H4 (cell line): ENCODE data around the gene CCDC175. TPM values are rescaled to one million over a fixed set of nuclear protein-coding genes. Genes with fewer than 3 reads are reported as not detected.

Source experiments
- DNase-seq: peaks from one replicate; pipeline ENCODE4 v3.0.0-alpha.2; 2015; ENCODE audit warnings: low spot score
- total RNA-seq: library from RNA; depleted of rRNA; stranded (reverse); fragments of >200 nt; shearing (Covaris generic); gene quantifications from 2 replicates; pipeline ENCODE4 v1.2.3, GENCODE V29; 2014; rRNA removed

Gene CCDC175
- total RNA-seq, result not detected in 2 replicates

GRCh38 chr14:59576332-59577294 is at the start of gene CCDC175:
CCDC175 (minus strand) TSS chr14:59576812; CDS start chr14:59576775, 37 bp downstream.
- DNase-seq, result peak; percentile 59

DNA sequence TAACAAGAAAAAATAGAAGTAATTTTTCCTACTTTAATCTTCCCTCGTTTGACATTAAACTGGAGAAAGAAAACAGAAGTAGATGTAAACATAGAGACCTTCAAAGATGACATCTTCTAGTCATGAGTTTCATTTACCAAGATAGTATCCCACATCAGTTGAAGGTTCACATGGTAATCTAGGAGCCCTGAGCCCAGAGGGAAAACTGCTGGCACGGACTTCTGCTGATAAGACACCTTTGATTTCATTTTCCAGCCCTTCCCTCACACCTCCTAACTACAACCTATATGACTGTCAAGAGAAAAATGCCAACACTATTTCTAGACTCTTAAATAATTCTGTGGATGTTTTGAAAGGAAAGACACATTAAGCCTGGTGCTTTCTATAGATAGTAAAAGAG is 46.0 kb upstream of the CCDC175 start:
- no peak for DNase-seq

- no peak for DNase-seq
Measured at GRCh38 chr14:59619061-59619460, 42.4 kb upstream of the CCDC175 start.

DNA sequence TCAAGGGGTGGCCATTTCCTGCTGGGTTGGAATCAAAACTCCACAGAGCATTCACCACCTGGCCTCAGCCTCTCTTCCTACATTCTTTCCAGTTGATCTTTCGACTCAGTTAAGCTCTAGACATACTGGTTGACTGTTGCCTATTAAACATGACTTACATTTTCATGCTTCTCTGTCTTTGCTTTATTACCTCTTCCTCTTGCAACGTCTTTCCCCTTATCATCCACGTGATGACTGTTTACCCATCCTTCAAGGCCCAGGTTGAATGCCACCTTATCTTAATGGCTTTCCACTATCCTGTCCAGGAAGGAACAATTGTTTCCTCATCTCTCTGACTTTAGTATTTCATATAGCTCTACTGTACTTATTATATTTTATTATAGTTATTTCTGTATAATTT is 24.4 kb upstream of the CCDC175 start:
- no peak for DNase-seq

DNA sequence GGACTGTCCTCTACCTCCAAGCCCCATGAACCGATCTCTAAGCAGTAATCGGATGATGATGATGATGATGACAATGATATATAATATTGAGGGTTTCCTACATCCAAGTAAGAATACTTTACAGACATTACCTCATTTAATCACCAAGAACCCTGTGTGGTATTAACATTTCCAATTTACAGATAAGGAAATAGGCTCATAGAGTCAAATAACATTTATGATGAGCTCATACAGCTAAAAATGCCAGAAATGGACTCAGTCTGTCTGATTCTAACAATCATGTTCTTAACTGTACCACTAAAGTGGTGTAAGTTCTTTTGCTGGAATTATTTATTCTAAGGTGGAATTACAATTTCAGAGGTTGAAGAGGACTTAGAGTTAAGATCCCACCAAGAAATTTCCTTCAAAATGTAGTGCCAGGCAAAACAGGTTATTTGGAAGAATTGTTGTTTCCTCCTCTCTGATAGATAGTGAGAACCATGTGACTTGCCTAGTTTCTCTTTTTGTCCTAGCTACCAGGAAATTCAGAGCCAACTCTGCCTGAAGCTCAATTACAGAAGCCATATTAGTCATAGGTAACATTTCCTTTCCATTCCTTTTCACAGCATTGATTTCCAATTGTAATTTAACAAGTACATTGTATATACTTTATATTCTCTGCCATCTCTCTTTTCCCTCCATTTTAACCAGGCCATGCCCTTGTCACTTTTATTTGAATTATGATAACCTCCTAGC is 23.8 kb upstream of the CCDC175 start:
- no peak for DNase-seq

GRCh38 chr14:59595071-59595470 is 18.5 kb upstream of the CCDC175 start:
- no peak for DNase-seq

DNA sequence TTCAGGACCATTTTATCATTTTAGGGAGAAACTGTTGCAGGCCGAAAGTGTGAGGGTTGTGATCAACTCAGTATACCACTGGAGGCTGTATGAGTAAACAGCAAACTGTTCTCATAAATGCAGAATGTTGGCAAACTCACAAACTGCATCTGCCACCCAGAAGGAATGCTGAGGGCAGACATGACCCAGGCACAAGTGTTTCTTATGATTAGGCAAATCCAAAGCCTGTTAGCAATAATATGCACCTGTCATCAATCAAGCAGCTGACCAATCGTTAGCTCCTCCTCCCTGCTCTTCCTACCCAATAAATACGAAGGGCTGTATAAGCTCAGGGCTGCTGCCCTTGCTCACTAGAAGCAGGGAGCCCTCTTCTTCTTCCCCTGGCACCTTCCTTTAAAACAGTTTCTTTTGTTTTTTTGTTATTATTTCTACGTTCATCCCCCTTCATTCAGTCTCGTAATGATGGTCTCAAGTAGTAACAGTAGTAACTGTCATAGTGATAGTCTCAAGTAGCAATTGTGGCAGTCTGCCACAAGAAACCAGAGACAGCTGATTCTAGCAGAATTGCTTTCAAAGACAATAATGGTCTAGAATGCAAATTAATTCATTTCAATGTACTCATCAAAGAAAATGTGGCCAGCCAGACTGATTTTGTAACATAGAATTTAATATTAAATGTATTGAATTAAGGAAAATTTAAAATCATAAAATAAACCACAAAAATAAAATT is 15.2 kb upstream of the CCDC175 start:
- DNase-seq, result no peak

GRCh38 chr14:59588101-59588500 is 11.5 kb upstream of the CCDC175 start:
- DNase-seq, result no peak

DNA sequence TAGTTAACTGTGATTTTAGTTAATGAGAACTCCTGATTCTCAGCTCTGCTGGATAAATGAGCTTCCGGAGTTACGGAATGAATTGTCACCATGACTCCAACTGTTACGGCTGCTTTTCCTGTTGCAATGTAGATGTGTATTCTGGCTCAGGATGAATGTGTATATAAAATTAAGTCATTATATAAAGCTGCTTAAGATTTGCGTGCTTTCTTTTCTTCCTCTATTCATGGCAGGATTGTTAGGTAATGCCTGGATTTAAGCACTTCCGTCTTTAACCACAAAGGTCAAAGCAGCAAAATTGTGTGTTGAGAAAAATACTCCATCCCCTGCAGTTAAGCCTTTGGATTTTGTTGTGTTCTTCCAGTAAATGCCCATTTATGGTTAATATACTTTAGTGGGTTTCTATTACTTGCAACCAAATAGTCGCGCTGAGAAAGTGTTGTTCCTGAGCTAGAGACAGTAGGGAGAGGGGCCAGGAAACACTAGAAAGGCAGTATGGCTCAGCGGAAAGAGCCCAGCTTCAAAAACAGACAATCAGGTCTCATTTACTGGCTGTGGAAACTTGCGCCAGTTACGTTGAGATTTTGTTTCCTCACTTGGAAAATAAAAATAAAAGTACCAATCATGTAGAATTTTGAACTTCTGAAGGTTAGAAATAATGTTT is 9.4 kb upstream of the CCDC175 start:
- peak; percentile 95 for DNase-seq

- peak; percentile 43 for DNase-seq
Measured at GRCh38 chr14:59583755-59584154, 7.1 kb upstream of the CCDC175 start.

DNA sequence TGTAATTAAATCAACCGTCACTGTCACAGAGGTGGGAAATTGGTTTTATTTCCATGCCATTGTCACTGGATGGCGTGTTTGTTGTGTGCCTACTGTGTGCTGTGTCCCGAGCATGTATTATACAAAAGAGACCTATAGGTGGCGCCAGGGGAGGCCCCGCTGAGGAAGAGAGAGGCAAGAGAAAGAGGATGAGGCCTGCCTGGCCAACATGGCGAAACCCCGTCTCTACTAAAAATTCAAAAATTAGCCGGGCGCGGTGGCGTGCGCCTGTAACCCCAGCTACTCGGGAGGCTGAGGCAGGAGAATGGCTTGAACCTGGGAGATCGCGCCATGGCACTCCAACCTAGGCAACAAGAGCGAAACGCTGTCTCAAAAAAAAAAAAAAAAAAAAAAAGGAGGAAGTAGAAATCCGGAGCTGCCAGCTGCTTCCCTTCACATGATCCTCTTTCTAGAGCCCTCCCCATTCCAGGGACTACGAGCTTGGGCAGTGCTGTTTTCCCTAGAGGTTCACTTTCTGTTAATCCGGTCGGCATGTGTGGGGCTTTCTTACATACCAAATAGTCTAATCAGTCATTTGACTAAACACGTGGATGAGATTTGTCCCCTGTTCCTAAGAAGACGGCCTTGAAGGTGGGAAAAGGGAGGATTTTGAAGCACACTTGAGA is 6.4 kb upstream of the CCDC175 start:
- no peak for DNase-seq

DNA sequence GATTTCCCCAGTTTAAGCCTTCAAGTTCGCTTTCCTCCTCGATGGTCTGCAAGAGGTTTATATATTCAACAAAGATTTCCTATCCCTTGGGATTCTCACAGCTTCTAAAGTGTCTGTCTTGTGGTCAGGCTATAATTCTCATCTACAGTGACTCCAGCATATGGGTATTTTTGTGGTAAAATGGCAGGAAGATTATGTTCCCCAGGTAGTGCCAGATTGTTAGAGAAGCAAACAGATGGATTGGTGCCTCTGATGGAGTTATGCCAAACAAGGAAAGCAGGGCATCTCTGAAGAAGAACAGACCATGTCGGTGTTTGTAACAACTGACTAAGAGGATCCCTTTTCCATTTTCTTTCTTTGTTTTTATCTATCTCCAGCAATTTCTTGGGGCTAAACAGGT is 5.5 kb upstream of the CCDC175 start:
- no peak for DNase-seq

GRCh38 chr14:59580911-59581310 is 4.3 kb upstream of the CCDC175 start:
- DNase-seq, result no peak

DNA sequence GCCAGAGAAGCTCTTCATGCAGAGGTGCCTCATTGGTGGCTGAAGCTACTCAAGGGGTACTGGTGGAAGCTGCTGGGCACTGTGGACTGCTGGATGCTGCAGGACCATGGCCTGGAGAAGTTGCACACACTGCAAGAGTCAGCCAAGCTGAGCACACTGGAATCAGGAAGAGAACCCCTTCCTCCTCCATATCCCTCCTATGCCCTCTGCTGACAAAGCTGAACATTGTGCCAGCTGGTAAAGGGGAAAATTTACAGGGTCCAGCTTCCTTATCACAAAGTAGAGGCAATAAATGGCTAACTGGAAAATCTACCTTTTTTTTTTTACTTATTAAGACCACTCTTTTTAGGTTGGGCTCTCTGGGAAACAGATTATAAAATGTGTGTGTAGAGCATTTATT is 6.5 kb downstream of the CCDC175 start:
- no peak for DNase-seq

- DNase-seq, result no peak
Measured at GRCh38 chr14:59566725-59567124, 9.9 kb downstream of the CCDC175 start.

DNA sequence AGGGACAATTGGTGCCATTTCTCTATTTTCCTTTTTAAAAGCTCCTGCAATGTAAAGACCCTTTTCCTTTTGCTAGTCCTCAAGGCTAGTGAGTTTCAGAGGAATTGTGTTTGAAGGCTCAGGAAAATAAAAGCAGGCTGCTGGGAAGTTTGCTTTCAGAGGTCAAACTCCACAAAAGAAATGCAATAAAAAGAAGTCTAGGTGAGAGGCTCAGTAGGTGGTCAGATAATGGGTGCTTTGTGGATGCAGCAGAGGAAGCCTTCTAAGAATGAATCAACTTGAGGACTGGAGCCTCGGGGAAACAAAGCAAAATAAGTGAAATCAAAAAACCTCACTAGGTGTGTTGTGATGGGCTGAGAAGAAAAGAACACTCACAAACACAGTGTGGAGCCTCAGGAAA is 10.3 kb downstream of the CCDC175 start:
- DNase-seq, result no peak

GRCh38 chr14:59565087-59565486 is 11.5 kb downstream of the CCDC175 start:
- DNase-seq, result no peak

- no peak for DNase-seq
Measured at GRCh38 chr14:59564366-59564765, 12.2 kb downstream of the CCDC175 start.

DNA sequence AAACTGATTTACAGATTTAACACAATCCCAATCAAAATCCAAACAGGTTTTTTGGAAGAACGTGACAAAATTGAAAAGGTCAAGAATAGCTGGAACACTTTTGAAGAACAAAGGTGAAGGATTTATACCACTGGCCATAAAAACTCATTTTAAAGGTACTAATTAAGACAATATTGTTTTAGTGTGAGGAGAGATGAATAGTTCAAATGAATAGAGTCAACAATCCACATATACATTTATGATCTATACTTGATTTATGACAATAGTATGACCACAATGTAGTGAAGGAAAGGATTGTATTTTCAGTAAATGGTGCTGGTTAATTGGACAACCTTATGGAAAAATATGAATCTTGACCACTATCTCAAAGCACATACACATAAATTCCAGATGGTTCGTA is 29.3 kb downstream of the CCDC175 start:
- no peak for DNase-seq

DNA sequence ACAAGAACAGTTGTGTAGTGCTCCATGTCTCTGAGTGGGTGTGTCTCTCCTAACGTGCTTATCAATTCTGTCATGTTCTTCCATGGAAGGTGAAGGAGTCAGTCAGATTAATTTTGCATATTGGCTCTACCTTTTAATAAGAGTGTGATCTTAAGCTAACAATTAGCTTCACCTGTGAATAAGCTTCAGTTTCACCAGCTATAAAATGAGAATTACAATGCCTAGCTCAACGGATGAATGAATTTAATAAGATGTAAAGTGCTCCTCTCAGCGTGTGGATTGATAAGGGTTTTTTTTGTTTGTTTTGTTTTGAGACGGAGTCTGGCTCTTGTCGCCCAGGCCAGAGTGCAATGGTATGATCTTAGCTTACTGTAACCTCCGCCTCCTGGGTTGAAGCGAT is 32.7 kb downstream of the CCDC175 start:
- no peak for DNase-seq

DNA sequence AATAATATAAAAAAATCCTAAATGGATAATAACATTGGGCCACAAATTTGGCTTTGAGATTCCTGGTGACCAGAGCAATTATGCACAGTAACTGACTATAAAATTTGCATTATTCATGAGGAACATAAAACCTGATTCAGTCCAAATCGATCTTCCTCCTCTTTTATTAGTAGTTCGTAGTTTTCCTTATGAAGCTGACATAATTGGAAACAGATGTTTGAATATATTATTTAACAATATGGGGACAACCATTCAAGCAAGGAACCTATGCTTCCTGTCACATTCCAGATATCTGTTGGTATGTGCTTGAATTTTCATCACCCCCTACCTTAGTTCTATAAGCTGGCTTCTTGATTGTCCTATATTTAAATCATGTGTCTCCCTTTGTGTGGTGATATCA is 34.9 kb downstream of the CCDC175 start:
- DNase-seq, result no peak
